HL-60 (cell line): Measurements from ENCODE around the gene POU4F1.

Experiments
- DNase-seq, 2 experiments: peaks; one replicate each; pipeline ENCODE4 v3.0.0-alpha.2; 2010 to 2020; ENCODE audit warnings: low read depth in 1 of 2, low spot score in 1 of 2
- H3K27ac ChIP-seq: fragments of 250-450 bp; sonication (Bioruptor Pico); replicated peaks from 2 replicates; pipeline ENCODE4 v1.5.1; 2020; ENCODE audit warnings: mild to moderate bottlenecking, moderate library complexity
- H3K27me3 ChIP-seq: fragments of 250-450 bp; sonication (Bioruptor Pico); 2 replicates; pipeline ENCODE4 v1.5.1; 2021; ENCODE audit warnings: mild to moderate bottlenecking, moderate library complexity; ENCODE audit not compliant: insufficient read depth, poor library complexity, severe bottlenecking
- H3K4me3 ChIP-seq: replicated peaks from 2 replicates; pipeline ENCODE4 v1.5.1; 2011; ENCODE audit warnings: mild to moderate bottlenecking, control low read depth, low read length; ENCODE audit not compliant: insufficient read depth
- GABPA ChIP-seq: IDR thresholded peaks from 2 replicates; pipeline ENCODE4 v1.6.1; 2012; ENCODE audit warnings: low read depth
- POLR2AphosphoS5 ChIP-seq: IDR thresholded peaks from 2 replicates; pipeline ENCODE4 v1.6.1; 2012; ENCODE audit warnings: low read depth
- REST ChIP-seq: IDR thresholded peaks from 2 replicates; pipeline ENCODE4 v1.6.1; 2012; ENCODE audit warnings: low read depth; ENCODE audit not compliant: insufficient replicate concordance
- SPI1 ChIP-seq: IDR thresholded peaks from 2 replicates; pipeline ENCODE4 v1.6.1; 2012; ENCODE audit warnings: low read depth, mild to moderate bottlenecking, borderline replicate concordance
- TF ChIP-seq, protein P1 (sequence below): IDR thresholded peaks from one replicate; pipeline ENCODE4 v1.5.1; 2011; ENCODE audit warnings: low read length, control low read depth, inconsistent platforms; ENCODE audit not compliant: insufficient read depth

Gene POU4F1

GRCh38 chr13:78625384-78625783 lies 22.0 kb upstream of the POU4F1 start:
- TF ChIP-seq, protein P1, sequence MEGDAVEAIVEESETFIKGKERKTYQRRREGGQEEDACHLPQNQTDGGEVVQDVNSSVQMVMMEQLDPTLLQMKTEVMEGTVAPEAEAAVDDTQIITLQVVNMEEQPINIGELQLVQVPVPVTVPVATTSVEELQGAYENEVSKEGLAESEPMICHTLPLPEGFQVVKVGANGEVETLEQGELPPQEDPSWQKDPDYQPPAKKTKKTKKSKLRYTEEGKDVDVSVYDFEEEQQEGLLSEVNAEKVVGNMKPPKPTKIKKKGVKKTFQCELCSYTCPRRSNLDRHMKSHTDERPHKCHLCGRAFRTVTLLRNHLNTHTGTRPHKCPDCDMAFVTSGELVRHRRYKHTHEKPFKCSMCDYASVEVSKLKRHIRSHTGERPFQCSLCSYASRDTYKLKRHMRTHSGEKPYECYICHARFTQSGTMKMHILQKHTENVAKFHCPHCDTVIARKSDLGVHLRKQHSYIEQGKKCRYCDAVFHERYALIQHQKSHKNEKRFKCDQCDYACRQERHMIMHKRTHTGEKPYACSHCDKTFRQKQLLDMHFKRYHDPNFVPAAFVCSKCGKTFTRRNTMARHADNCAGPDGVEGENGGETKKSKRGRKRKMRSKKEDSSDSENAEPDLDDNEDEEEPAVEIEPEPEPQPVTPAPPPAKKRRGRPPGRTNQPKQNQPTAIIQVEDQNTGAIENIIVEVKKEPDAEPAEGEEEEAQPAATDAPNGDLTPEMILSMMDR, result no peak
- TF ChIP-seq SPI1, result no peak
- no peak for TF ChIP-seq REST
- no peak for TF ChIP-seq GABPA
- no peak for TF ChIP-seq POLR2AphosphoS5

GRCh38 chr13:78623132-78623531 lies 19.8 kb upstream of the POU4F1 start:
- no peak overlapping the region for H3K27ac ChIP-seq
- TF ChIP-seq, protein P1, result no peak
- TF ChIP-seq GABPA, result no peak
- H3K4me3 ChIP-seq, result no peak overlapping the region
- DNase-seq, result no peak
- no peaks in the 10 kb centered on the region for H3K27me3 ChIP-seq

More at GRCh38 chr13:78625384-78625783, 22.0 kb upstream of the POU4F1 start:
- H3K27me3 ChIP-seq, result no peaks in the 10 kb centered on the region
- no peak overlapping the region for H3K27ac ChIP-seq
- no peak overlapping the region for H3K4me3 ChIP-seq
- DNase-seq, result no peak

DNA sequence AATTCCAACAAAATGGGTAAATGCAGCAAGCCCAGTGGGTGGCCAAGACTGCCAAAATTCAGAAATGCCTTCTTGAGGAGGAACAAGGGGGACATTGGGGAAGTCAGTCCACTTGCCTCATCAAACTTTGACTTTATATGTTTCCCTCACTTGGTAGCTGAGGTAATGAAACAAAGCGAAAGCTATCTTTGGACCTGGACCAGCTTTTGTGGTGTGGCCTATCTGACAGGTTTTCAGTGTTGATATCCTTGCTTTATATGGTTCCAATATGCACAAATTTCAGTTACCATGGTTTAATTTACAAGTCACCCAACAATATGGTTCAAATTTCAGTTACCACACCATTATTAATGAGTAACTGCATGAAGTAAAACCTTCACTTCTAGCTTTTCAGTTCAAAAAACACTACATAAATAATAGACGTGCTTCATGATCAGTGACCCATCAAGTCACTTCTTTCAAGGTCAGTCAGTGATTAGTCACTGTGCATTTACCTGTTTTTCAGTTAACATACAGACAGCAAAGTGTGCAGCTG lies 17.7 kb upstream of the POU4F1 start:
- no peak overlapping the region for H3K4me3 ChIP-seq
- DNase-seq, result no peak
- no peaks in the 10 kb centered on the region for H3K27me3 ChIP-seq
- H3K27ac ChIP-seq, result no peak overlapping the region
- no peak for TF ChIP-seq GABPA
- no peak for TF ChIP-seq REST
- TF ChIP-seq, protein P1, result no peak
- TF ChIP-seq POLR2AphosphoS5, result no peak
- no peak for TF ChIP-seq SPI1

- TF ChIP-seq POLR2AphosphoS5 (no peak), GABPA (no peak), REST (no peak), SPI1 (no peak)
- TF ChIP-seq, protein P1, result no peak
- Histone ChIP-seq H3K4me3 (no peak overlapping the region), H3K27me3 (no peaks in the 10 kb centered on the region), H3K27ac (no peak overlapping the region)
- no peak for DNase-seq
Measured at GRCh38 chr13:78618411-78618810, 15.1 kb upstream of the POU4F1 start.
